ENCODE results near the gene RINL. TPM values are rescaled to one million over a fixed set of nuclear protein-coding genes. Genes with fewer than 3 reads are reported as not detected.
"Not testable (repeated sequence)": the region's sequence is repeated elsewhere in the genome, so short reads cannot be mapped to it uniquely, and the experiment has no call there.

RINL gene
- total RNA-seq, 1 experiment from 2014 or later, result 6.9 TPM

DNA sequence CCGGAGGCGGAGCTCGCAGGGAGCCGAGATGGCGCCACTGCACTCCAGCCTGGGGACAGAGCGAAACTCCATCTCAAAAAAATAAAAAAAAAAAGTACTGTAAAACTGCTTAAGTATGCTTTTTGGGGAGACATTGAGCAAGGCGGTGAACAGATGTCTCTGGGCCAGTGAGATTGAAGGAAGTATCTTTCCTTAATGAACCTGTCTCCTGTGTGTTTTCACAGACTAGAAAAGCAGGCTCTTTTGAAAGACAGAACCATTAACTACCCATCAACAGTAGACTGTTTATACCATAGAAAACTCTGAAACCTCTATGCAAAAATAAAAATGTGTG, 45.0 kb downstream of the RINL start:
- Histone ChIP-seq H3K36me3 (peaks cover 38% of the 10 kb centered on the region), H3K4me3 (no peak overlapping the region), H3K9me3 (no peaks in the 10 kb centered on the region), H3K27me3 (no peaks in the 10 kb centered on the region)
- no peak for DNase-seq

DNA sequence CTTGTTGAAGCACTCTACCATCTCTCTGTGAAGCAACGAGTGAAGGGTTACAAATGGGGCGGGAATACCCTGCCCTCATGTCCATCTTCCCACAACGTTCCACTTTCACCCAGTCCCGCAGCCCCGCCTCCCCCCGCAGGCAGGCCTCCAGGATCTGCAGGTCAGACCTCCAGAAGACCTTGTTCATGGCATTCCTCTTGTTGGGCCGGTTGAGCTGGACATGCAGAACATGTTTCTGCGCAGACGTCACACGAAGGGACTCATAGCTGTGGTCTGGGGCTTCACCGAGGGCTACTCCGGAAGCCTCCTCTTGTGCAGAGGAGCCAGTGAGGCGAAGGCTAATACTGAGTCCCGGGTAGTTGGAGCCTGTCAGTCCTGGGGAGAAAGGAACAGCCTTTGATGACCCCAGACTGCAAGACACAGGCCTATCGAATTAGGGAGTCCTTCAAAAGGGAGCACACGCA, 46.9 kb downstream of the RINL start:
- Histone ChIP-seq H3K36me3 (peaks cover 34% of the 10 kb centered on the region), H3K4me3 (peak overlapping the region; percentile 76), H3K27me3 (no peaks in the 10 kb centered on the region), H3K9me3 (no peaks in the 10 kb centered on the region)
- DNase-seq, result peak; percentile 87

DNA sequence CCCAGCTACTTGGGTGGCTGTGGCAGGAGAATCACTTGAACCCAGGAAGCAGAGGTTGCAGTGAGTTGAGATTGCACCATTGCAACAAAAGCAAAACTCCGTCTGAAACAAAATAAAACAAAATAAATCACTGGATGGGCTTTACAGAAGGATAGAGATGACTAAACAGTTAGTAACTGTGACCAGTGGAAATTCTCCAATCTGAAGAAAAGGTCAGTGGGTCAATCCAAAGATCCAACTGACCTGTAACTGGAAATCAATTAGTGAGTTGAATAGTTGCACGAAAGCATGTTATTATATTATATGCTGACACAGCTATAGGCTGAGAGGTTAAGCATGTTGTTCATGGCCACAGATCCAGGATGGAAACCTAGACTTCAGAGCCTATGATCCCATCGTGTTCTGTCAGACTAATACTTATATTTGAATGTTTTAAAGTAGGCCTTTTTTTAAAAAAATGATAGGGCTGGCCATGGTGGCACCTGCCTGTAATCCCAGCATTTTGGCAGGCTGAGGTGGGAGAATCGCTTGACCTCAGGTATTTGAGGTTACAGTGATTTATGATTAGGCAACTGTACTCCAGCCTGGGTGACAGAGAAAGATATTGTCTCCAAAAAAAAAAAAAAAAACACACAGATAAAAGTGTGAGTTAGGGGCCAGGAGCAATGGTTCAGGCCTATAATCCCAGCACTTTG, 47.9 kb downstream of the RINL start:
- Histone ChIP-seq H3K9me3 (no peaks in the 10 kb centered on the region), H3K4me3 (no peak overlapping the region), H3K27me3 (no peaks in the 10 kb centered on the region), H3K36me3 (peaks cover 28% of the 10 kb centered on the region)
- DNase-seq, result no peak

DNA sequence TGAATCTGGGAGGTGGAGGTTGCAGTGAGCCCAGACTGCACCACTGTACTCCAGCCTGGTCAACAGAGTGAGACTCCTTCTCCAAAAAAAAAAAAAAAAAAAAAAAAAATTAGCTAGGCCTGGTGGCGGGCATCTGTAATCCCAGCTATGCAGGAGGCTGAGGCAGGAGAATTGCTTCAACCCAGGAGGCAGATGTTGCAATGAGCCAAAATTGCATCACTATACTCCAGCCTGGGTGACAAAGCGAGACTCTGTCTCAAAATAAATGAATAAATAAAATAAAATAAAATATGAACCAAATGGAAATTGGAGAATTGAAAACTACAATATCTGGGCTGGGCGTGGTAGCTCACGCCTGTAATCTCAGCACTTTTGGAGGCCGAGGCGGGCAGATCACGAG, 48.9 kb downstream of the RINL start:
- not testable (repeated sequence) for H3K4me3 ChIP-seq, H3K27me3 ChIP-seq, H3K9me3 ChIP-seq, DNase-seq
- peaks cover 28% of the 10 kb centered on the region for H3K36me3 ChIP-seq

DNA sequence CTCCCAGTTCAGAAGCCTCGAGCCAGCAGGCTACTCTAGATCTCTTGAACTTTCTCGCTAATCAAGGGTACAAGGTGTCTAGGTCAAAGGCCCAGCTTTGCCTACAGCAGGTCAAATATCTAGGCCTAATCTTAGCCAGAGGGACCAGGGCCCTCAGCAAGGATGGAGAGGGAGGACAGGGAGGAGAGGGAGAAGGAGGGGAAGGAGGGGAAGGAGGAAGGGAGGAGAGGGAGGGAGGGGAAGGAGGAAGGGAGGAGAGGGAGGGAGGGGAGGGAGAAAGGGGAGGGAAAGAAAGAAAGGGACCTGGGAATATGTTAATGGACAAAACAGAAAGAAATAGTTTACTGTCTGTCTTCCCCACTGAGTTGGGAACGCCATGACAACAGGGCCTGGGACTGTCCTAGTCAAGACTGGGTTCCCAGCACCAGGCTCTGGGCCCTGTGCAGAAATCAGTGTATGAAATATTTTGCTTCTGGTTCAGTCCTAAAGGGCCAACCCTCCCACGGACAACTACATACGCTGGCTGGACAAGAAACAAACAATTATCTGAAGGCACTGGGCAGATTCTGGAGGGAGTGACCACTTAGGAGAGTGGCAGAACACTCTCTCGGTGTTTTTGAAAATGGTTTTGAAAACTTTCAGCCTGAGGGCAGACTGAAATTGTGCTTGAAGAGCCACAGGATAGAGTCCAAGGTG, 51.1 kb downstream of the RINL start:
- H3K4me3 ChIP-seq, result no peak overlapping the region
- no peaks in the 10 kb centered on the region for H3K27me3 ChIP-seq
- peaks cover 41% of the 10 kb centered on the region for H3K36me3 ChIP-seq
- H3K9me3 ChIP-seq, result peaks cover 4% of the 10 kb centered on the region; the same call in 1 of the 2 replicates
- no peak for DNase-seq

DNA sequence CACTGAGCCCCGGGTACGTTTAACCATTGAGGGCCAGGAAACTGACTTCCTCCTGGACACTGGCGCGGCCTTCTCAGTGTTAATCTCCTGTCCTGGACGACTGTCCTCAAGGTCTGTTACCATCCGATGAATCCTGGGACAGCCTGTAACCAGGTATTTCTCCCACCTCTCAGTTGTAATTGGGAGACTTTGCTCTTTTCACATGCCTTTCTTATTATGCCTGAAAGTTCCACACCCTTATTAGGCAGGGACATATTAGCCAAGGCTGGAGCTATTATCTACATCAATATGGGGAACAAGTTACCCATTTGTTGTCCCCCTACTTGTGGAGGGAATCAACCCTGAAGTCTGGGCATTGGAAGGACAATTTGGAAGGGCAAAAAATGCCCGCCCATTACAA, 52.1 kb downstream of the RINL start:
- H3K9me3 ChIP-seq, H3K27me3 ChIP-seq, H3K4me3 ChIP-seq, DNase-seq: not testable (repeated sequence)
- peaks cover 41% of the 10 kb centered on the region for H3K36me3 ChIP-seq

DNA sequence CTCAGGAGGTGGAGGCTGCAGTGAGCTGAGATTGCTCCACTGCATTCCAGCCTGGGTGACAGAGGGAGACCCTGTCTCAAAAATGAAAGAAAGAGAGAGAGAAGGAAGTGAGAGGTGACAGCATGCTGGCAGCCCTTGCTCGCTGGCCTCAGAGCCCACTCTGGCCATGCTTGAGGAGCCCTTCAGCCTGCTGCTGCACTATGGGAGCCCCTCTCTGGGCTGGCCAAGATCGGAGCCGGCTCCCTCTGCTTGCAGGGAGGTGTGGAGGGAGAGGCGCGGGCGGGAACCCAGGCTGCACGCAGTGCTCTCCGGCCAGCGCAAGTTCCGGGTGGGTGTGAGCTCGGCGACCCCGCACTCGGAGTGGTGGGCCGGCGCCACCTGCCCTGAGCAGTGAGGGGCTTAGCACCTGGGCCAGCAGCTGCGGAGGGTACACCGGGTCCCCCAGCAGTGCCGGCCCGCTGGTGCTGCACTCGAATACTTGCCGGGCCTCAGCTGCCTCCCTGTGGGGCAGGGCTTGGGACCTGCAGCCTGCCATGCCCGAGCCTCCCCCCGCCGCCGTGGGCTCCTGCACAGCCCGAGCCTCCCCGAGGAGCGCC, 56.7 kb downstream of the RINL start:
- H3K4me3 ChIP-seq, DNase-seq, H3K27me3 ChIP-seq, H3K9me3 ChIP-seq: not testable (repeated sequence)
- H3K36me3 ChIP-seq, result peaks cover 27% of the 10 kb centered on the region

DNA sequence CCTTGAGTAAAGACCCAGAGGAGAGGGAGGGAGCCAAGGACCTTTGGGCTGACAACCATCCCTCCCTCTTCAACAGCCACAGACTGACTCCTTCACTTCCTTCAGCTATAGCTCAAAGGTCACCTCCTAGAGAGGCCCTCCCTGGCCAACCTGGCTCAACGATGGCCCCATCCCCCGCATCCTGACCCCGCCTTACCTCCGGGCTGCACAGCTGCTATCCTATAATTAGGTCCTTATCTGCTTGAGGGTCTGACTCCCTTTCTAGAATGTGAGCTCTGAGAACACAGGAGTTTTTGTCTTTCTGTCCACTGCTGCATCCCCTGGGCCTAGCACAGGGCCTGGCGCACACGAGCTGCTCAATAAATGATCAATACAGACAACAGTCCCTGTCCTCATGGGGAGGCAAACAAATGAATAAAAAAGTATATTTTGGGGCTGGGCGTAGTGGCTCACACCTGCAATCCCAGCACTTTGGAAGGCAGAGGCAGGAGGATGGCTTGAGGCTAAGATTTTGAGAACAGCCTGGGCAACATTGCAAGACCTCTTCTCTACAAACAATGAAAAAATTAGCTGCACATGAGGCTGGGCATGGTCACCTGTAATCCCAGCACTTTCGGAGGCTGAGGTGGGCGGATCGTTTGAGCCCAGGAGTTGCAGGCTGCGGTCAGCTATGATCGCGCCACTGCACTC, 58.7 kb downstream of the RINL start:
- DNase-seq, result no peak
- H3K36me3 ChIP-seq, result peaks cover 27% of the 10 kb centered on the region
- H3K27me3 ChIP-seq, result no peaks in the 10 kb centered on the region

More for the DNA sequence above, 58.7 kb downstream of the RINL start:
- peaks cover 4% of the 10 kb centered on the region; the same call in 1 of the 2 replicates for H3K9me3 ChIP-seq
- no peak overlapping the region for H3K4me3 ChIP-seq

Other genes with a start within 250 kb of the RINL start
- gene ACTN4, start 230.6 kb downstream of the RINL start, total RNA-seq (2014; rRNA removed; shearing (Covaris generic); ENCODE audit: low replicate concordance), result 476 and 621 TPM in 2 replicates
- gene CAPN12, start 133.8 kb downstream of the RINL start, total RNA-seq (2014; rRNA removed; shearing (Covaris generic); ENCODE audit: low replicate concordance), result not detected in 2 replicates
- gene LGALS7, start 104.8 kb downstream of the RINL start, total RNA-seq (2014; rRNA removed; shearing (Covaris generic); ENCODE audit: low replicate concordance), result not detected in 2 replicates
- gene LGALS7B, start 89.1 kb downstream of the RINL start, total RNA-seq (2014; rRNA removed; shearing (Covaris generic); ENCODE audit: low replicate concordance), result not detected in 2 replicates
- gene LGALS4, start 65.3 kb downstream of the RINL start, total RNA-seq (2014; rRNA removed; shearing (Covaris generic); ENCODE audit: low replicate concordance), result not detected in 2 replicates
- 76.7 and 102 TPM in 2 replicates for gene ECH1, start 46.5 kb downstream of the RINL start, total RNA-seq (2014; rRNA removed; shearing (Covaris generic); ENCODE audit: low replicate concordance)
- gene HNRNPL, start 28.3 kb downstream of the RINL start, total RNA-seq (2014; rRNA removed; shearing (Covaris generic); ENCODE audit: low replicate concordance), result 385 and 511 TPM in 2 replicates
- 45.3 and 72.9 TPM in 2 replicates for gene SIRT2, start 21.3 kb upstream of the RINL start, total RNA-seq (2014; rRNA removed; shearing (Covaris generic); ENCODE audit: low replicate concordance)
- 18.7 and 49.6 TPM in 2 replicates for gene NFKBIB, start 21.7 kb upstream of the RINL start, total RNA-seq (2014; rRNA removed; shearing (Covaris generic); ENCODE audit: low replicate concordance)
- gene CCER2, start 33.9 kb upstream of the RINL start, total RNA-seq (2014; rRNA removed; shearing (Covaris generic); ENCODE audit: low replicate concordance), result not detected in 2 replicates
- 18.4 and 20.8 TPM in 2 replicates for gene SARS2, start 52.5 kb upstream of the RINL start, total RNA-seq (2014; rRNA removed; shearing (Covaris generic); ENCODE audit: low replicate concordance)
- 82.3 and 150 TPM in 2 replicates for gene MRPS12, start 52.7 kb upstream of the RINL start, total RNA-seq (2014; rRNA removed; shearing (Covaris generic); ENCODE audit: low replicate concordance)
- gene FBXO17, start 97.5 kb upstream of the RINL start, total RNA-seq (2014; rRNA removed; shearing (Covaris generic); ENCODE audit: low replicate concordance), result 53.1 and 67.1 TPM in 2 replicates
- gene FBXO27, start 154.3 kb upstream of the RINL start, total RNA-seq (2014; rRNA removed; shearing (Covaris generic); ENCODE audit: low replicate concordance), result 0.82 TPM in 1 of 2 replicates, not detected in the other
- not detected in 2 replicates for gene ACP7, start 206.1 kb upstream of the RINL start, total RNA-seq (2014; rRNA removed; shearing (Covaris generic); ENCODE audit: low replicate concordance)
- gene PAK4, start 247.5 kb upstream of the RINL start, total RNA-seq (2014; rRNA removed; shearing (Covaris generic); ENCODE audit: low replicate concordance), result 3.0 and 8.5 TPM in 2 replicates

All from MG63 (cell line).